Prostate gland (tissue), 2 donors: Measurements from ENCODE around the gene ITIH6. TPM values are rescaled to one million over a fixed set of nuclear protein-coding genes. Genes with fewer than 3 reads are reported as not detected.

Experiments
- DNase-seq: peaks from one replicate; pipeline ENCODE4 v3.0.0-alpha.2; 2019; ENCODE audit warnings: low spot score
- H3K27ac ChIP-seq, 2 donors: fragments of 200-600 bp; sonication (generic); 2 replicates each; pipeline ENCODE4 v1.5.1; 2017 to 2019
- H3K27me3 ChIP-seq: fragments of 200-600 bp; sonication (generic); replicated peaks from 2 replicates; pipeline ENCODE4 v1.5.1; 2019; ENCODE audit not compliant: insufficient read depth
- H3K36me3 ChIP-seq, 2 donors: fragments of 200-600 bp; sonication (generic); 1 replicate in 1 of 2; 2 replicates in 1 of 2; pipeline versions ENCODE4 v1.5.1 to v1.8.1; 2017 to 2019
- H3K4me1 ChIP-seq: fragments of 200-600 bp; sonication (generic); replicated peaks from 2 replicates; pipeline ENCODE4 v1.5.1; 2019
- H3K4me3 ChIP-seq, 2 donors: fragments of 200-600 bp; sonication (generic); 2 replicates each; pipeline ENCODE4 v1.5.1; 2017 to 2019
- H3K9me3 ChIP-seq: fragments of 200-600 bp; sonication (generic); 2 replicates; pipeline ENCODE4 v1.5.1; 2017
- POLR2A ChIP-seq: fragments of 450-650 bp; IDR thresholded peaks from one replicate; pipeline ENCODE4 v1.6.1; 2016; ENCODE audit warnings: antibody characterized with exemption, mild to moderate bottlenecking
- POLR2AphosphoS5 ChIP-seq: sonication (generic); formaldehyde crosslinking; IDR thresholded peaks from one replicate; pipeline ENCODE4 v1.6.1; 2017; ENCODE audit warnings: antibody characterized with exemption
- WGBS: methylation state at CpG from one replicate; pipeline ENCODE4 v1.1.5; 2018; 5-methylcytosine and 5-hydroxymethylcytosine counted together
- intact Hi-C: fragments of 100-400 bp; cut with DNase I; formaldehyde crosslinking; loops from one replicate; pipeline ENCODE4 v1.14.2; 2022
- total RNA-seq, 2 donors: library from RNA; depleted of rRNA; stranded (reverse); fragments of >200 nt; gene quantifications; one replicate each; pipeline ENCODE4 v1.1.0, GENCODE V29; 2016
- TF ChIP-seq, protein P1 (sequence below), 4 experiments: fragments of 200-600 bp in 2 of 4; fragments of 450-650 bp in 2 of 4; sonication (generic) in 2 of 4; IDR thresholded peaks; 1 replicate in 3 of 4; 2 replicates in 1 of 4; pipeline ENCODE4 v1.5.1; 2016 to 2019; ENCODE audit warnings: antibody characterized with exemption in 4 of 4, mild to moderate bottlenecking in 2 of 4, moderate library complexity in 2 of 4

The ITIH6 gene
- total RNA-seq, 2 donors from 2014 or later, result 1.0 to 3.7 TPM

DNA sequence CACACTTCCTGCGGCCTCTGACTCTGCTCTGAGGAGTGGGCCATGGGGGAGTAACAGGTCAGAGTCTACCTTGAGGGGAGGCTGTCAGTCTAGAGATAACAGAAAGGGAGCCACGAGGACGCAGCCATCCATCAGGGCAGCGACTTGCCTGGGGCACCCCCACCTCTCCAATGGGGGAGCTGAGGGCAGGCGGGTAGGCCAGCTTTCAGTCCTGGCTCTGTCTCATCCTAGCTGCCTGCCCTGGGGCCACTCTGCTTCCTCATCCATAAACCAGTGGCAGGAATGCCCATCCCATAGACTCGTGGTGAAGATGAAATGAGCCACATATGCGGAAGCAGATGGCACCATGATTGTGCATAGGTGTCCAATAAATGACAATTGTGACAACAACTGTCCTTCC is 22.7 kb upstream of the ITIH6 start:
- TF ChIP-seq POLR2AphosphoS5 (no peak), POLR2A (no peak)
- TF ChIP-seq, protein P1, sequence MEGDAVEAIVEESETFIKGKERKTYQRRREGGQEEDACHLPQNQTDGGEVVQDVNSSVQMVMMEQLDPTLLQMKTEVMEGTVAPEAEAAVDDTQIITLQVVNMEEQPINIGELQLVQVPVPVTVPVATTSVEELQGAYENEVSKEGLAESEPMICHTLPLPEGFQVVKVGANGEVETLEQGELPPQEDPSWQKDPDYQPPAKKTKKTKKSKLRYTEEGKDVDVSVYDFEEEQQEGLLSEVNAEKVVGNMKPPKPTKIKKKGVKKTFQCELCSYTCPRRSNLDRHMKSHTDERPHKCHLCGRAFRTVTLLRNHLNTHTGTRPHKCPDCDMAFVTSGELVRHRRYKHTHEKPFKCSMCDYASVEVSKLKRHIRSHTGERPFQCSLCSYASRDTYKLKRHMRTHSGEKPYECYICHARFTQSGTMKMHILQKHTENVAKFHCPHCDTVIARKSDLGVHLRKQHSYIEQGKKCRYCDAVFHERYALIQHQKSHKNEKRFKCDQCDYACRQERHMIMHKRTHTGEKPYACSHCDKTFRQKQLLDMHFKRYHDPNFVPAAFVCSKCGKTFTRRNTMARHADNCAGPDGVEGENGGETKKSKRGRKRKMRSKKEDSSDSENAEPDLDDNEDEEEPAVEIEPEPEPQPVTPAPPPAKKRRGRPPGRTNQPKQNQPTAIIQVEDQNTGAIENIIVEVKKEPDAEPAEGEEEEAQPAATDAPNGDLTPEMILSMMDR (IDR thresholded peaks at IDR 0.05), result no peak
- intact Hi-C loops, result no loop called here
- Histone ChIP-seq H3K4me1 (no peaks in the 10 kb centered on the region), H3K36me3 (no peaks in the 10 kb centered on the region), H3K27ac (no peak overlapping the region), H3K27me3 (no peaks in the 10 kb centered on the region), H3K4me3 (no peak overlapping the region), H3K9me3 (no peaks in the 10 kb centered on the region)
- no peak for DNase-seq
- WGBS, result 75% methylated on average over 2 of the region's 7 CpGs

DNA sequence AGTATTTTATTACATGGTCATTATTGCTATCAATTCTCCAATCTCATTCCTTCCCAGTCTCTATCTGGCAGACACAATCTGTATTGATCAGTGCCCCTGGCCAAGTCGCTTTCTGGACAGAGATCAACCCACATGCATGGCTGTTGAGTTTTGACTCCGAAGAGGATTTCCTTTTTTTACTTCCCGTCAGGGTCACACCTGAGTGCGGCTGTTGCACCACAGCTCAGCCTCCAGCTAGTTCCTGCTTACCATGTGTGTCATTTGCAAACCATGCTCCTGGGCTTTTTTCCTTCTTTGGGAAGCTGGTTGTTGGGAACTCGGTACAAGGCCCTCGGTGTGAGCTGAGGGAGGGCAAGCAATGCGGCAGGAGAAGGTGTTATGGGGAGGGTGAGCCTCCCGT is 21.1 kb upstream of the ITIH6 start:
- WGBS, result 60% methylated on average over 5 of the region's 8 CpGs
- intact Hi-C loops, result no loop called here
- DNase-seq, result no peak

DNA sequence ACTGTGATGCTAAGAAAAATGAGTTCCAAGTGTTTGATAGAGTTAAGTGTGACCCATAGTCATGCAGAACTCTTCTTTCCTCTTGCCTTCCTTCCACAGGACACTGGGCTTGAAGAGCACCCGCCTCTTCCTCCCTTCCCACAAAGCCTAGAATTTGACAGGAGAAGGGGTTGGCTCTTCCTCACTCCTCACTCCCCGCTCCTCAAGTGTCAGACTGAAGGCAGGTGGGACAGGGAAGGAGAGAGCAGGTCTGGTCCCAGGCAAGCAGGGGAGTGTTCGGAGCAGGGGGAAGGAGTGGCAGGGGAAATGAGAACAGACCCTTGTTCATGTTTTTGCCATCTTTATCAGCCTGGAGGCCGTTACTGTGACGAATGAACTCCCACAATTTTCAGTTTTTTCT is 20.2 kb upstream of the ITIH6 start:
- H3K9me3 ChIP-seq, result no peaks in the 10 kb centered on the region
- 46% methylated on average over 5 of the region's 5 CpGs for WGBS
- no peak for TF ChIP-seq POLR2AphosphoS5
- no peak for TF ChIP-seq POLR2A
- H3K36me3 ChIP-seq, result no peaks in the 10 kb centered on the region
- no peaks in the 10 kb centered on the region for H3K27me3 ChIP-seq
- H3K27ac ChIP-seq, result no peak overlapping the region
- H3K4me3 ChIP-seq, result no peak overlapping the region
- DNase-seq, result no peak
- intact Hi-C loops, result no loop called here
- no peaks in the 10 kb centered on the region for H3K4me1 ChIP-seq

More for the DNA sequence above, 21.1 kb upstream of the ITIH6 start:
- H3K9me3 ChIP-seq, result no peaks in the 10 kb centered on the region
- no peaks in the 10 kb centered on the region for H3K4me1 ChIP-seq
- no peak overlapping the region for H3K27ac ChIP-seq
- no peak for TF ChIP-seq POLR2AphosphoS5
- no peak overlapping the region for H3K4me3 ChIP-seq
- H3K36me3 ChIP-seq, result no peaks in the 10 kb centered on the region
- no peaks in the 10 kb centered on the region for H3K27me3 ChIP-seq

DNA sequence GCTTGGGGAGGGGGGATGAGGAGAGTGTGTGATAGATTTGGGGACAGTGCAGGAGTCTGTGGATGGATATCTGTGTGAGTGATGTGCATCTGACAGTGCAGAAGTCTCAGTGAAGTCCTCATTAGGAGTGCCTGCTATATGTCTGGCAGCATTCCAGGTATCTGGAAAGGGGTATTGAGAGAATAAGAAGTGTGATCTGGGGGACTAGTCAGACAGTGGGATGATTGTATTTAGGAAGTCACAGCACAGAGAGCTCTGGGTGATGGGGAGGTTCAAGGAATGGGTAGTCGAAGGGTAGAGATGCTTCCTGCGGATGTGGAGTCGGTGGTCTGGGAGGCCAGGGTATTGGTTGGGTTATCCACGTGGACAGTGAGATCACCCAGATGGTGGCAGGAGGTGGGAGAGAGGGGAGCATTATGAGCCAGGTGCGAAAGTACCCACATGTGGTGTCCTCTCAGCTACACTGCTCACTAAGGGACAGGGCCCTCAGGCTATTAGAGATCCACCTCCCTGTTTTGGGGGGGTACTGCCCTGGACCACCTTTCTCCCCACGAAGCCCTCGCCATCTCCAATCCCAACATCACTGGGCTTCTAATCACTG is 19.3 kb upstream of the ITIH6 start:
- intact Hi-C loops, result no loop called here
- Histone ChIP-seq H3K4me3 (no peak overlapping the region), H3K9me3 (no peaks in the 10 kb centered on the region), H3K27ac (no peak overlapping the region), H3K27me3 (no peaks in the 10 kb centered on the region), H3K36me3 (no peaks in the 10 kb centered on the region), H3K4me1 (no peaks in the 10 kb centered on the region)
- TF ChIP-seq POLR2AphosphoS5, result no peak
- TF ChIP-seq, protein P1 (IDR thresholded peaks at IDR 0.05), result no peak
- TF ChIP-seq POLR2A, result no peak
- DNase-seq, result no peak
- 70% methylated on average over 5 of the region's 7 CpGs for WGBS

DNA sequence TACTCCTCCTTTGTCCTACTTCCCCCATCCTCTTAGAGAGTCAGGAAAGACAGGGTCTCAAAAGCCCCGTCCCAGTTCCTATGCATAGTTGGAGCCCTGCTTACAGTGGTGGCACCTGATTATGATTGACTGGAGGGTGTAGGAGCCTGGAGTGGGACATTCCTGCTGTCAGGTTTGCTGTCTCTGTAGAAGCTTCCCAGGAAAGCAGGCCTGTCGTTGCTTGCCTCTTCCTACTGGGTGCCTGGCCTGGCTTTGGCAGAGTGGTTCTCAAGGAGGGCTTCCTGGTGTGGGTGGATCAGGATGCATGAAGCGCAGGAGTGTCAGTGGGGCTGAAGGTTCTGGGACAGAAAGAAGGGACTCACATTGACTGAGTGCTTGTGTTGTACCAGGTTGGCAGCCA is 14.3 kb upstream of the ITIH6 start:
- TF ChIP-seq, protein P1 (IDR thresholded peaks at IDR 0.05), result no peak
- TF ChIP-seq POLR2AphosphoS5, result no peak
- no peak for TF ChIP-seq POLR2A

DNA sequence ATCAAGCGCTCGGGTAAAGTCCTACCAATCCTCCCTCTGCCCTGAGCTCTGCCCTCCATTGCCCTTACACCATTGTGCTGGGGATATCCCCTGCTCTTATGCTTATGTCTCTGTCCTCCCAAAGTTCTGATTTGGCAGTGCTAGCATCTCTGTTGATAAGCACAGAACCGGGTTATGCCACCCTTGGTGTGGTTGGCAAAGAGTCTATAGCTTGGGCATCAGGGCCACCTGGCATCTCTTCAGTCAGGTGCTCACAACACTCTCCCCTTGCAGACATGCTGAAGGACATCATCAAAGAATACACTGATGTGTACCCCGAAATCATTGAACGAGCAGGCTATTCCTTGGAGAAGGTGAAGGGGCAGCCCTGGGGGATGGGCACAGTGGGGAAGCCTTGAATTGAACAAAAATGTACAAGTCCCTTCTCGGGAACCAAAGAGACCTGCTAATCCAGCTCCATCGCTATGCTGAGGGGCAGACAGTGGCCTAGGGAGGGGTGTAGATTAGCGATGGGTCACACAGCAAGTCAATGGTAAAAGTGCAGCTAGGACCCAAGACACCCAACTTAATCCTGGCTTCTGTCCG is 13.3 kb upstream of the ITIH6 start:
- Histone ChIP-seq H3K27ac (no peak overlapping the region), H3K4me1 (no peaks in the 10 kb centered on the region), H3K4me3 (no peak overlapping the region), H3K27me3 (no peaks in the 10 kb centered on the region), H3K36me3 (no peaks in the 10 kb centered on the region), H3K9me3 (no peaks in the 10 kb centered on the region)
- TF ChIP-seq POLR2AphosphoS5, result no peak
- TF ChIP-seq, protein P1 (IDR thresholded peaks at IDR 0.05), result no peak
- no peak for TF ChIP-seq POLR2A
- DNase-seq, result no peak
- WGBS, result 81% methylated on average over 9 of the region's 9 CpGs
- intact Hi-C loops, result no loop called here

More for the DNA sequence above, 14.3 kb upstream of the ITIH6 start:
- intact Hi-C loops, result no loop called here
- WGBS, result 93% methylated on average over 3 of the region's 3 CpGs
- H3K4me1 ChIP-seq, result no peaks in the 10 kb centered on the region
- no peak overlapping the region for H3K27ac ChIP-seq
- H3K4me3 ChIP-seq, result no peak overlapping the region
- H3K9me3 ChIP-seq, result no peaks in the 10 kb centered on the region
- no peaks in the 10 kb centered on the region for H3K27me3 ChIP-seq
- no peak for DNase-seq
- no peaks in the 10 kb centered on the region for H3K36me3 ChIP-seq
